ENCODE results near the gene ERC2.

Gene ERC2

DNA sequence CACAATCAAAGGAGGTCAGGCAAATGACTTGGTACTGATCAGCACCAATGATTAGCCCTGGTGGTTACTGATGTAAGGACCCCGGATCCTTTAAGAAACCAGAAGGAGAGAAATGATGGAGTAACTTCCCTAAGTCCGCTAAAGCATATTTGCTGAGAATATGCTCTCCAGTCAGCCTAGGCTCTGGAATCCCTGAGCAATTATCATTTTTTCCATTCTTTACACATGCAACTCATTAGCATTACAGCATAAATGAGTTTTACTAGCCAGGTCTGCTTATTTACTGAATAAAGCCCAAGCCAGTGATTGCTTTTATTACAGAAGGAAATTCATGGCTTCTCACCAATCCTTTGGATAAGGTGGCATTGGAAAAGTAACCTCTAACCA is 842.0 kb downstream of the ERC2 start:
- no peak for DNase-seq

- no peak for DNase-seq
Observed at GRCh38 chr3:55624238-55624637, 844.0 kb downstream of the ERC2 start.

DNA sequence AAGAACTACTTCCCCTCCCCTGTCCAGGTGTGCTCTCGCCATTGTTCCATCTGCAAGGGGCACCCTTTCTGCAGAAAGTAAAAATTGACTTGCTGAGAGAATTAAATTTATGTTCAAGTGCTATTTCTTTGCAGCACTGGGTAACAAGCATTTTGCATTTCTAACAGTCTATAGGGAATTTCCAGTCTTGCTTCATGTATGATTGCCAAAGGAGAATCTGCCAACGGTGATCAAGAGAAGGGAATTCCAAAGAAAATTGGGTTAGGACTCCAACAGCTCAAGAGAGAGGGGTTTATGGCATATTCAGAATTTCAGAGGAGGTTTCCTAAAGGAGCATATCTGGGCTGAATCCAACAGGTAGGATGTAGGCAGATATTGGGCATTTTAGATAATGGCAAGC is 844.5 kb downstream of the ERC2 start:
- no peak for DNase-seq

DNA sequence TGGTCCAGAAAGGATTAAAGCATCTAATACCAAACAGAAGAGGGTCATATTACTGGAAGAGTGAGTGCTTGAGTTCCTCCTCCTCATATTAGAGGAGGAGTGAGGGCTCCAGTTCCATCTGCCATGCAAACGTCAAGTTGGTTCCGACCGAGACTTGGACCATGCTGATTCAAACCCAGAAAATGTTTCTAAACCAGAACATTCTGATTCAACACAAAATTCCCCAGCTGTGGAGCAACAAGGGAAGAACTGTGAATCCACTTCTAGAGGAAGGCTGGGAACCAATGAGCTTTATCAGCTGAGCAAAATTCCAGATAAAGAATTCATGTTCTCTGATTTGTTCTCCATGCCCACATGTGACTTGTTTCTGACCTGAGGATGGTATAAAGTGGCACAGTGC is 845.5 kb downstream of the ERC2 start:
- DNase-seq: no peak

DNA sequence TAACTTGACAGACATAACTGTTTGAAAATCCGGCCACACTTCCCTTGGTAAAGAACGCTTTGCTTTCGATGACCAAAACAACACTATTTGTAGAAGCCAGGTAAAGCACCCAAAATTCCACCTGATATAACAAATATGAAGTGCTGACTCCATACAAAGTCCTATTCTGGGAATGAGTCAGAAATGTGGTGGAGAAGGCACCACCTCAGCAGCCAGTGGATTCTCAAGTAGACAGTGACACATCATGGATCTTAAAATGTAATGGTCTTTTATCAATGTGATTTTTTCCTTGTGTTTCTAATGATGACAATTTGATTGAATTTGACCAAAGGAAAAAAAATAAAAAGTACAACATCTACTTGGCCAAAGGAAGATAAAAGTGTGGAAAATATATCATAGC is 846.2 kb downstream of the ERC2 start:
- DNase-seq: no peak

GRCh38 chr3:55621648-55622047 is 846.6 kb downstream of the ERC2 start:
- no peak for DNase-seq

- DNase-seq: no peak
Observed at GRCh38 chr3:55621026-55621422, 847.2 kb downstream of the ERC2 start.

GRCh38 chr3:55620351-55621025 is 847.8 kb downstream of the ERC2 start:
- DNase-seq: no peak

DNA sequence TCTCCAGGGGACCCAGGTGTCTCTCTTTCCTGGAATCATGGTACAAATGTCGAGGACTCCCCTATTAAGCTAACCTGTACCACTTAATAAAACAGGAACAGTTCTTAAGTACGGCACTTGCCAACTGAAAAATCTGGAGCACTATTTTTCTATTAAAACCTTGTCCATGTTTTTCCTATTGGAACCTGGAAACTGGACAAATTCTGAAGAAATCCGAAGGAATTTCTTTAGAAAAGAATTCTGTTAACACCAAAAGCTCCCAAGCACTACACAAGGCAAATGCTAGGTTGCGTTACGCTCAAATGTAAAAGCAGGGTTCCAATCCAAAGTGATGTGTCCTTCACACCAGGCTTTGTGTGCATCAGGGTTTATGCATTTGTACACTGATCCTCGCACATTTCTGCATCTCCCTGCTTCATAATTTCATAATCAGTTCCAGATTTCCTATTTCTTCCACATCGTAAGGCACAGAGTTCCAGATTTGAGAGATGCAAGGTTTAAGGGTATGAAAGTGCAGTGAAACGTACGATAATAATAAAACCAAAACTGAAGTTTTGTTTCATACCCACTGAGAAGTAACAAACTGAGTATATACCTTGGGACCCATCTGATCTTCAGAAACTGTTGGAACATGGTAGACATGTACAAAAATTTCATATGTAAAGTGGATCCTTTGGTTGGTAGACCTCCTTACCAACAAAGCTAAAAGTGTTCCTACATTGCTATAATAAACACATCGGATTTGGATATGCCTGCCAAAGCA is 849.0 kb downstream of the ERC2 start:
- no peak for DNase-seq

DNA sequence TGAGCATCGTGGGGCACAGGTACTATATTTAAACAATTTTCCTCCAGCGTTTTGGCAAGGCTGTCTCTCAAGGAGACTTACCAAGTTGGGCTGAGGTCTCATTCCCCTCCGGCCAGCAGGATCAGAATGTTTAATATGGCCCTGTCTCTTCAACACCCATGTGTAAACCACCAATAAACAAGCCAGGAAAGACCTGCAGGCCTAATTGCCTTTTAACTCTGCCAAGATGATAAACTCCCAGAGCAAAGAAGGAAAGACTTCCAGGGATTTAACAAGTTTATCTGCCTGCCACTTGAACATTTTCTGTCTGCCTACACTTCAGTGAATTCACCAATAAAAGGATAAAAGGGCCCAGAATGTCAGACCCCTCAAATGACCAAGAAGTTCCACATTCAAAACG is 850.9 kb downstream of the ERC2 start:
- DNase-seq: no peak

- DNase-seq: no peak
Observed at GRCh38 chr3:55616803-55617202, 851.5 kb downstream of the ERC2 start.

DNA sequence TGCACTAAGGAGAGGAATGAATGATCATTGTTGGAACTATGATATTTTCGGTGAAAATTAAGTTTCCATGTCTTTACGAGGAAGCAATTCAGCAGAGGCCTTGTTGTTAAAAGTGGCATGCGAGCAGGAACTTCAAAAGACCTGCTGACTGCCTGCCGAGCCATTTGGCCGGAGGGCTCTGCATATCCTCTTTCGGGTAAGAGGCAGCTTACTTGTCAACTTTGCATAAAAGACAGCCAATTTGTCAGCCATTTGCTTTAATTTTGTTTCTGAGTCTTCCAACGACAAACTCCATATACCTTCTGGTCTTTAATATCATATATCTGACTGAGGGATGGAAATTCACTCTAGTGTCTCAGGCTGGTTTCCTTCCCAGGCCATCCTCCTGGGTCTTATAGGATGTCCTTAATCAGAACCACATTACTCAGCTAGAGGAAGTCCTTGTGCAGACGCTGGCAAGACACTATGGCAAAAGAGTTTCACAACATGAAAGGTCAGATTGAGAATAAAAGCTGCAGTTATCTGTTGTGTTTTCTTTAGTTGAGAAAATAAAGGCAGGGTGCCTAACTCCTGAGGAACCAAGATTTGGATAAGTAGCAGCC is 852.5 kb downstream of the ERC2 start:
- no peak for DNase-seq

DNA sequence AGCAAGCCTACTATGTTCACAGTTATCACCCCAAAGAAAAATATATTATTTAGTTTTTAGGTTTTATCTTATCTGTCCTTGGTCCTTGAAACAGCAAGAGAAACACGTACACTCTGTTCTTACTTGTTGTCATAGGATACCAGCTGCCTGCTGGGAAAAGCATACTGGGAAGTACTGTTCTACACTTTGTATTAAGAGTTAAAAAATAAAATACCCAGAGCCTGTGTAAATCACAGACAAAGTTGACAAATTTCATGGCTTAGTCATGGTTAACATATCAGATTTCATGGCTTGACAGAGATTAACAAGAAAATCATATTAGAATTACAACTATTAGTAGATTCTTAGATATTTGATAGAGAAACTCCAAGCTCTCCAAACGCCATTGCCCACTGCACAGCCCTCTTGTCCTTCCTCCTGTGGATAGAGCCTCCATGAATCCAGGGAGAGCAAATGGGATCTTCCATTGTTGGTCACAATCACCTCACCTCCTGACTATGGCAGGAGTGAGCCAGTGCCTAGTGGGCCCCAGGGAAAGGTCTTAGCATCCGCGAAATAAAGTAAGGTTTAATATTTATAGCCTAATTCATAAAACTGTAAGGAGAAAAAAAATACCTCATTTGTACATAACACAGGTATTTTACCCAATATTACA is 853.1 kb downstream of the ERC2 start:
- DNase-seq: no peak

DNA sequence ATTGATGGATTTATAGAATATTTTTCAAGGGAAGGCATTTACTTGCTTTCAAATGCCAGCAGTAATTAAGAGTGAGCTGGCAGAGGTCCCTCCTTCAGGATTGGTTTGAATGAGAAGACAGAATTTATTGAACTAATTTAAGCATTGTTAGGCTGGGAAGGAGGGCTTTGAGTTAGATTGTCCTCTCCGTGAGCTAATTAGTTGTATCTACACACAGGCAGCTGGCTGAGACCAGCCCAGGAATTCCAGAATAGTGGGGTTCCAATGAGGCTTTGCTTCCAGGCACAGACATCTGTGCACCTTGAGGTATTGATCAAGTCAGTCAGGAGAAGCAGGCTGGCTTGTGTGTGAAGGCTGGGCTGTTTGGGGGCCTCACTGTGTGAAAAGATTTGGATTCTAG is 857.1 kb downstream of the ERC2 start:
- no peak for DNase-seq

GRCh38 chr3:55609230-55609827 is 858.9 kb downstream of the ERC2 start:
- DNase-seq: peak; percentile 49

- DNase-seq: peak; percentile 82
Observed at GRCh38 chr3:55608301-55608937, 859.8 kb downstream of the ERC2 start.

DNA sequence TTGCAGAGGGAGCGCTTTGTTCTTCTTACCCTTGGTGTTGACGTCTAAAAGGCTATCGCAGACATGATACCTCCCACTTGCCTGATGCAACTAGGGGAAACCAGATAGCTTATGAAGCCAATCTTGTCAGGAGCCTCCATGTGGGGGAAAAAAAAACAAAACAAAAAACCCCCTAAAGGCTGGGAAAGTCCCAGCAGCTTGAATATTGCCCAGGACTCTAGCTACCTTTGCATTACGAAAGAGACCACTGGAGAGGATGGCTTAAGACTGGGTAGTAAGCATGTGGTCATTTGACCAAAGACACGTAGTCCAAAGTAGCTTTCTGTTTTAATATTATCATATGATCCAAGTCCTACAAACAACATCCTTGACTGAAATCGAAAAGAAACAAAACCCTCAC is 860.4 kb downstream of the ERC2 start:
- DNase-seq: peak; percentile 44

DNA sequence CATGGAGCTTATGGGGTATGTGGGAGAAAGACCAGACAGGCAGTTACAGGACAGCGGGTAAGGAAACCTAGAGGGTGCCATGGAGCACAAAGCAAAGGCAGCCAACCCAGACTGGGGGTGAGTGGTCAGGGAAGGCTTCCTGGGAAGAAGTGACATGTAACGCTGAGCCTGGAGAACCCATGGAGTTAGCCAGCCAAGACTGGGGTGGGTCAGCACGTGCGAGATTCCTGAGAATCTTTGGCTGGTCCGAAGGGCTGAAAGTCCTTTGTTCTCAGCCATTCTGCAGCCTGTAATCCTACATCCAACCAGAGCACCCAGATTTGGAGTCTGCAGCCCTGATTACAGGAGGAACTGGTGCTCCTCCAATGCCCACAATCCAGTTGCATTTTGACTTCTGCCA is 861.1 kb downstream of the ERC2 start:
- no peak for DNase-seq

DNA sequence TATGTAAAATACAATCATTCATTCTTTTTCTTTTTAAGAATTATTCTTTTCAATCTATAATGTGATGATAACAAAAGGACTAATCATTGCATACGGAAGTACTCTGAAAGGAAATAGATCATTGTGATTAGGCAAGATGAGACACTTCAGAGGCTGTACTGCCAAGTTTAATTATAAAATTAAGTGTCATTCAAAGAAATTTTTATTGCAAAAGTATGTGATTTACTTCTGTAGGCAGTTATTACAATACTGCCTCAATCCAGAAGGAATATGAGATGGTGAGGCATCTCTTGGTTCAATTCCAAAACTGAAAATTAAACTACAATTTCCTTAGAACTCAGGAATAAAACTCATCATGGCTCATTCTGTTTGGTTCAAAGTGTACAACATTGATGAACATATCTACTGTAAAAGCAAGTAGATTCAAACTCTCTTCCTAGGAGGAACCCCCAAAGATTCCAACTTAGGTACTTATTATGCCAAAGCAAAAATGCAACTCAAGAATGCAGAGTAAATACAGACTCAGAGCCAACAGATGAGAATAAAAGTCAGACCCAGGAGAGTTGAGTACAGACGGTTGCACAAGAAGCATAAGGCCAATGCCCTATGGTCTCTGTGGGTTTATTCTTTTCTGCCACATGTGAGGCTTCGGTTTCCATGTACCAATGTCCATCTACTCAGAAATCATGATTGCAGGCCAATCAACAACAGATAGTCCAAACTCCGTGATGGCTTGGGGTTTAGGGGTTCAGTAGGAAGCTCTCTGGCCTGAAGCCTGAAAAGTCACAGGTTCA is 862.6 kb downstream of the ERC2 start:
- no peak for DNase-seq

GRCh38 chr3:55604846-55605245 is 863.4 kb downstream of the ERC2 start:
- no peak for DNase-seq

DNA sequence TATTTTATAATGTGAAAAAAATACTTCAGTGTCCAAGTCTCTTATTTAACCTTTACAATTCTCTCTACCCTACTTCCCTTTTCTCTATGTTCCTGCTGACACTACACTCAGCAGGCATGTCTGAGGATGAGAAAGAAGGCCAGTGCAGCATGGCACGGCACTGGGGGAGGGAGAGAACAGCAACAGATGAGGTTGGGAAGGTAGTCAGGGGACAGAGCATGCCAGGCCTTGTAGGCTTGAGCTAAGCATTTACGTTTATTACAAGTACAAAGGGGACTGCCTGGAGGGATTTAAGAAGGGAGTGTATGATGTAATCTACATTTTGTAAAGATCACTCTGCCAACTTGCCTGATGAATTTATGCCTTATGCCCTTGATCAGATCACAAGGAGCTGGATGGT is 863.9 kb downstream of the ERC2 start:
- DNase-seq: peak; percentile 61
